Endodermal cell (in vitro differentiated cells): ENCODE results near the gene GPX8. TPM values are rescaled to one million over a fixed set of nuclear protein-coding genes. Genes with fewer than 3 reads are reported as not detected.
A peak's percentile ranks its signal among the peaks of the same experiment; 100 is the strongest.

Experiments used
- DNase-seq: peaks from one replicate; pipeline ENCODE4 v3.0.0-alpha.2; 2017
- H3K27ac ChIP-seq: 2 replicates; pipeline ENCODE4 v1.5.1; 2013; ENCODE audit warnings: mild to moderate bottlenecking, low read depth, low read length, moderate library complexity
- H3K27me3 ChIP-seq: 2 replicates; pipeline ENCODE4 v1.6.1; 2013; ENCODE audit warnings: mild to moderate bottlenecking, low read length, moderate library complexity; ENCODE audit not compliant: insufficient read depth, control insufficient read depth, poor library complexity, severe bottlenecking
- H3K36me3 ChIP-seq: 2 replicates; pipeline ENCODE4 v1.7.0; 2013; ENCODE audit warnings: mild to moderate bottlenecking, low read length, moderate library complexity; ENCODE audit not compliant: control insufficient read depth, insufficient read depth
- H3K4me1 ChIP-seq: one replicate; pipeline ENCODE4 v1.7.0; 2013; ENCODE audit warnings: low read length; ENCODE audit not compliant: control insufficient read depth, insufficient read depth
- H3K4me3 ChIP-seq: 2 replicates; pipeline ENCODE4 v1.5.1; 2013; ENCODE audit warnings: mild to moderate bottlenecking, low read length, moderate library complexity
- H3K9ac ChIP-seq: 2 replicates; pipeline ENCODE4 v1.6.1; 2013; ENCODE audit warnings: mild to moderate bottlenecking, low read length, moderate library complexity; ENCODE audit not compliant: poor library complexity, severe bottlenecking; ENCODE audit errors: extremely low read depth
- H3K9me3 ChIP-seq: 2 replicates; pipeline ENCODE4 v1.6.1; 2013; ENCODE audit warnings: mild to moderate bottlenecking, low read length, moderate library complexity; ENCODE audit not compliant: control insufficient read depth
- H3K27ac Mint-ChIP-seq: 2 replicates; pipeline ENCODE4 v1.8.0; 2020; ENCODE audit warnings: mixed read lengths
- H3K27me3 Mint-ChIP-seq: 2 replicates; pipeline ENCODE4 v1.8.0; 2021; ENCODE audit warnings: mild to moderate bottlenecking, mixed read lengths; ENCODE audit not compliant: insufficient read depth
- H3K36me3 Mint-ChIP-seq: 2 replicates; pipeline ENCODE4 v1.8.0; 2020; ENCODE audit warnings: low read depth, mixed read lengths
- H3K4me1 Mint-ChIP-seq: 2 replicates; pipeline ENCODE4 v1.8.0; 2020; ENCODE audit warnings: mixed read lengths
- H3K4me3 Mint-ChIP-seq: 2 replicates; pipeline ENCODE4 v1.8.0; 2020; ENCODE audit warnings: mild to moderate bottlenecking, moderate library complexity, mixed read lengths
- H3K9me3 Mint-ChIP-seq: 2 replicates; pipeline ENCODE4 v1.8.0; 2020; ENCODE audit warnings: mild to moderate bottlenecking, mixed read lengths
- CTCF ChIP-seq: fragments of 200-600 bp; sonication (generic); conservative IDR thresholded peaks from 2 replicates; pipeline ENCODE4 v1.5.0; 2021; ENCODE audit warnings: antibody characterized with exemption, mild to moderate bottlenecking
- WGBS, 2 experiments: methylation state at CpG; one replicate each; pipeline versions ENCODE4 v1.1.5 to v1.1.7; 2013; ENCODE audit warnings: missing lambda C conversion rate in 2 of 2, mixed read lengths in 1 of 2; ENCODE audit not compliant: insufficient coverage in 1 of 2, insufficient read length in 1 of 2; 5-methylcytosine and 5-hydroxymethylcytosine counted together
- total RNA-seq, 2 donors: library from RNA; stranded (reverse); fragmentation: NEBNext Ultra II Directional in 1 of 2; extraction: Animal tissue kit (Norgen Biotek cat#: 25700) in 1 of 2; gene quantifications; 2 replicates in 1 of 2; 3 replicates in 1 of 2; pipeline ENCODE4 v1.2.1, GENCODE V29; 2021

The GPX8 gene
- total RNA-seq, 2 donors from 2014 or later = 47.9 to 68.9 TPM

- no peak overlapping the region for H3K4me3 ChIP-seq
- WGBS, 2 experiments = 97 to 100% methylated on average over 2 to 3 of the region's 3 CpGs
- no peak for DNase-seq
- H3K9me3 Mint-ChIP-seq = no peaks in the 10 kb centered on the region
- no peak overlapping the region for H3K9ac ChIP-seq
- no peaks in the 10 kb centered on the region for H3K27me3 ChIP-seq
- H3K4me3 Mint-ChIP-seq = no peak overlapping the region
- peaks cover 13% of the 10 kb centered on the region for H3K4me1 Mint-ChIP-seq
- H3K27ac ChIP-seq = no peak overlapping the region
- no peaks in the 10 kb centered on the region for H3K9me3 ChIP-seq
- no peak for TF ChIP-seq CTCF
- no peaks in the 10 kb centered on the region for H3K4me1 ChIP-seq
- H3K36me3 Mint-ChIP-seq = no peaks in the 10 kb centered on the region
- no peak overlapping the region for H3K27ac Mint-ChIP-seq
- no peaks in the 10 kb centered on the region for H3K36me3 ChIP-seq
- H3K27me3 Mint-ChIP-seq = peaks cover 8% of the 10 kb centered on the region
Observed at GRCh38 chr5:55114061-55114460, 45.9 kb upstream of the GPX8 start.

GRCh38 chr5:55123365-55123764, 36.6 kb upstream of the GPX8 start:
- H3K27ac Mint-ChIP-seq = no peak overlapping the region

GRCh38 chr5:55134053-55134722, 25.8 kb upstream of the GPX8 start:
- DNase-seq = no peak
- Histone ChIP-seq H3K9ac (no peak overlapping the region), H3K9me3 (peaks cover 22% of the 10 kb centered on the region), H3K27me3 (no peaks in the 10 kb centered on the region), H3K27ac (no peak overlapping the region), H3K4me1 (no peaks in the 10 kb centered on the region), H3K36me3 (no peaks in the 10 kb centered on the region), H3K4me3 (no peak overlapping the region)
- H3K27me3 Mint-ChIP-seq = peaks cover 2% of the 10 kb centered on the region
- H3K9me3 Mint-ChIP-seq = peaks cover 19% of the 10 kb centered on the region
- no peak overlapping the region for H3K4me3 Mint-ChIP-seq
- H3K4me1 Mint-ChIP-seq = peaks cover 4% of the 10 kb centered on the region
- TF ChIP-seq CTCF = no peak
- WGBS, 2 experiments = 93 to 100% methylated on average over 1 to 5 of the region's 5 CpGs
- H3K27ac Mint-ChIP-seq = no peak overlapping the region
- no peaks in the 10 kb centered on the region for H3K36me3 Mint-ChIP-seq

More at GRCh38 chr5:55123365-55123764, 36.6 kb upstream of the GPX8 start:
- no peaks in the 10 kb centered on the region for H3K4me1 ChIP-seq
- TF ChIP-seq CTCF = peak; percentile 40
- no peaks in the 10 kb centered on the region for H3K27me3 ChIP-seq
- Mint-ChIP-seq H3K4me1 (no peaks in the 10 kb centered on the region), H3K36me3 (no peaks in the 10 kb centered on the region), H3K27me3 (peaks cover 2% of the 10 kb centered on the region), H3K9me3 (no peaks in the 10 kb centered on the region), H3K4me3 (no peak overlapping the region)
- no peak overlapping the region for H3K27ac ChIP-seq
- 86 to 87% methylated on average over 3 of the region's 3 CpGs for WGBS, 2 experiments
- H3K9me3 ChIP-seq = no peaks in the 10 kb centered on the region
- H3K36me3 ChIP-seq = no peaks in the 10 kb centered on the region
- H3K9ac ChIP-seq = no peak overlapping the region
- no peak for DNase-seq
- no peak overlapping the region for H3K4me3 ChIP-seq
